GM12892 (cell line): ENCODE measurements around the gene CTSD.

ENCODE experiments used
- POLR2A ChIP-seq: IDR thresholded peaks from 2 replicates; pipeline ENCODE4 v1.6.1; 2011; ENCODE audit warnings: low read depth, low read length, control low read depth
- TAF1 ChIP-seq: IDR thresholded peaks from 2 replicates; pipeline ENCODE4 v1.6.1; 2011; ENCODE audit warnings: low read depth, mild to moderate bottlenecking, control low read depth, low read length, borderline replicate concordance

DNA sequence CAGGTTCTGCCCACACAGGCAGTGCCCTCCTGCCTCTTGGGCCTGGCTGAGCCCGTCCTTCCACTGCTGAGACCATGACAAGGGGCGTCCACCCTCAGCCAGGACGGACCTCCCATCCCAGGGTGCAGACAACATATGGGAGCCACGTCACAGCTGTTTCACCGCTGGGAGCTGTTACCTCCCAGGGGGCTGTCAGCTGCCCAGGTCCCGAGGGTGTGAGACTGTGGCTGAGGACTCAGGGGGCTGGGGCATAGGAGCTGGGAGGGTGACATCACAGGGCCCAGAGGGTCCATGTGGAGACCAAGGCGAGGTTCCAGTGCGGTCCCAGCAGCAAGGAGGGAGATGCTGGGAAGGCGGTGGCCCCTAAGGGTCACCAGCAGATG, 17.9 kb upstream of the CTSD start:
- no peak for TF ChIP-seq TAF1
- no peak for TF ChIP-seq POLR2A
